22Rv1 (cell line): ENCODE data around the gene FBF1.

Experiments
- ZFX ChIP-seq: fragments of 450-650 bp; IDR thresholded peaks from 2 replicates; pipeline ENCODE4 v1.6.1; 2017; ENCODE audit warnings: antibody characterized with exemption, borderline replicate concordance
- TF ChIP-seq, protein P1 (sequence below): fragments of 450-650 bp; IDR thresholded peaks from 2 replicates; pipeline ENCODE4 v1.5.1; 2017; ENCODE audit warnings: mild to moderate bottlenecking

DNA sequence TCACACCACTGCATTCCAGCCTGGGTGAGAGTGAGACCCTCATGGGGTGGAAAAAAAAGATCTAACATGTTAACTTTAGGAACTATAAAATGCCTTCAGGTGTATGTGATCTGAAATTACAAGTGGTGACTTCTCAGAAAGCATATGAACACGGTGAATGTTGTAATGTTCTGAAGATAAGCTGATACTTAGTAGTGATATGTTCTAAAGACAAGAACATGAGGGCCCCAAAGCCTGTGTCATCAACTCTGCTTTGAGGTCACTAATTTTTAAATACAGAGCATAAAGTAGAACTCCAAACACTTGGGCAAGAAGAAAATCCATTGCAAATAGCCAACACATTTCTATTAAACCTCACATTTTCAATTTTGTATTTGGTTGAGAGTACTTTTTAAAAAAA, 2.6 kb upstream of the FBF1 start:
- TF ChIP-seq, protein P1, sequence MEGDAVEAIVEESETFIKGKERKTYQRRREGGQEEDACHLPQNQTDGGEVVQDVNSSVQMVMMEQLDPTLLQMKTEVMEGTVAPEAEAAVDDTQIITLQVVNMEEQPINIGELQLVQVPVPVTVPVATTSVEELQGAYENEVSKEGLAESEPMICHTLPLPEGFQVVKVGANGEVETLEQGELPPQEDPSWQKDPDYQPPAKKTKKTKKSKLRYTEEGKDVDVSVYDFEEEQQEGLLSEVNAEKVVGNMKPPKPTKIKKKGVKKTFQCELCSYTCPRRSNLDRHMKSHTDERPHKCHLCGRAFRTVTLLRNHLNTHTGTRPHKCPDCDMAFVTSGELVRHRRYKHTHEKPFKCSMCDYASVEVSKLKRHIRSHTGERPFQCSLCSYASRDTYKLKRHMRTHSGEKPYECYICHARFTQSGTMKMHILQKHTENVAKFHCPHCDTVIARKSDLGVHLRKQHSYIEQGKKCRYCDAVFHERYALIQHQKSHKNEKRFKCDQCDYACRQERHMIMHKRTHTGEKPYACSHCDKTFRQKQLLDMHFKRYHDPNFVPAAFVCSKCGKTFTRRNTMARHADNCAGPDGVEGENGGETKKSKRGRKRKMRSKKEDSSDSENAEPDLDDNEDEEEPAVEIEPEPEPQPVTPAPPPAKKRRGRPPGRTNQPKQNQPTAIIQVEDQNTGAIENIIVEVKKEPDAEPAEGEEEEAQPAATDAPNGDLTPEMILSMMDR, result no peak
- TF ChIP-seq ZFX, result no peak
